ENCODE data around the gene NOP9. TPM values are rescaled to one million over a fixed set of nuclear protein-coding genes. Genes with fewer than 3 reads are reported as not detected.

Gene NOP9
- total and polyA plus RNA-seq, 2 donors, result 7.9 to 14.9 TPM

DNA sequence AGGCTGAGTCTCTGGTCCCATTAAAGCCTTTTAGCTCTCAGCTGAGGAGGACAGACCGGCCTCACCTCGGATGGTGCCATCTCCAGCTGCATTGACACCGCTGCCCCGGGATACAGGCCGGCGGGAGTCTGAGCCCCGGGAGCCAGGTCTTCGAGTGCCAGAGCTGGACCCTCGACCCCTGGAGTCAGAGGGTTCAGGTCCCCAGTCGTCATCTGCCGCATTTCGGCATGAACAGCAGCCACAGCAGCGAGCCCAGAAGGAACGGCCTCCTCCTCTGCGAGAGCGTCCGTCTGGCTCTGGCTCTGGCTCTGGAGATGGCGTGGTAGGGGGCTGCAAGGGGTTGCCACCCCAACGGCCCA is 37.7 kb upstream of the NOP9 start:
- H3K27me3 ChIP-seq (ENCODE audit: control insufficient read depth in 2 of 2, insufficient read depth in 1 of 2, low read length in 1 of 2), result no peaks in the 10 kb centered on the region
- peaks cover 4 to 6% of the 10 kb centered on the region in 2 donors for H3K36me3 ChIP-seq (ENCODE audit: control insufficient read depth in 2 of 2, insufficient read depth in 2 of 2, low read length in 1 of 2)
- no peak for DNase-seq (ENCODE audit: low read depth in 6 of 9, low spot score in 9 of 9)
- no peak overlapping the region for H3K27ac ChIP-seq (ENCODE audit: low read depth in 1 of 2, low read length in 1 of 2)
- H3K4me1 ChIP-seq (ENCODE audit: control insufficient read depth in 2 of 2, insufficient read depth in 2 of 2, low read length in 2 of 2), result peaks cover 0 to 4% of the 10 kb centered on the region in 2 donors
- H3K4me3 ChIP-seq (ENCODE audit: low read length in 2 of 2), result no peak overlapping the region
- no peaks in the 10 kb centered on the region for H3K9me3 ChIP-seq (ENCODE audit: control insufficient read depth in 2 of 2, insufficient read depth in 1 of 2, low read length in 1 of 2)
- 97% methylated on average over 19 of the region's 19 CpGs for WGBS

- Histone ChIP-seq H3K36me3 (ENCODE audit: control insufficient read depth in 2 of 2, insufficient read depth in 2 of 2, low read length in 1 of 2) (peaks cover 4 to 13% of the 10 kb centered on the region in 2 donors), H3K4me1 (ENCODE audit: control insufficient read depth in 2 of 2, insufficient read depth in 2 of 2, low read length in 2 of 2) (peaks cover 0 to 4% of the 10 kb centered on the region in 2 donors)
Measured at GRCh38 chr14:24262821-24263733, 36.6 kb upstream of the NOP9 start, which contains the start of gene TGM1. Gene TGM1 (minus strand): TSS chr14:24263177. CDS start chr14:24262352, 825 bp downstream.

DNA sequence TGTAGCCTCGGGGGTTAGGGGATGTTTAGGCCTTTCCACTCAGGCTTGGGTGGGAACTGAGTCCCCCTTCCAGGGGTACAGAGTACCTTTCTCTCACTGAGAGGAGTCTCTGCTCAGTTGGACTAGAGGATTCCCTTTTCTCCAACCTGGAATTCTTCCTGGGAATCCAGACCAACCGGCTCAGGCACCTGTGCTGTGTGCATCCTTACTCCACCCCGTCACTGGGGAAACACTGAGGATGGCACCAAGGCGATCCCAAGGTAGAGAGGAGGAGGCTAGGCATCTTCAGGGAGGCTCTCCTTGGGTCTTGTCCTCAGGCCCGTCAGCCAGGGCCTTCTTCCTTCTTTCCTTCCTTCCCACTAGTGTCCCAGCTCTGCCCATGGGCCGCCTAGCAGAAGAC is 35.8 kb upstream of the NOP9 start:
- no peak for DNase-seq (ENCODE audit: low read depth in 6 of 9, low spot score in 9 of 9)
- no peaks in the 10 kb centered on the region for H3K9me3 ChIP-seq (ENCODE audit: control insufficient read depth in 2 of 2, insufficient read depth in 1 of 2, low read length in 1 of 2)
- peak overlapping the region; percentile 53 to 75 for H3K27ac ChIP-seq (ENCODE audit: low read depth in 1 of 2, low read length in 1 of 2)
- no peak overlapping the region for H3K4me3 ChIP-seq (ENCODE audit: low read length in 2 of 2)
- WGBS, result 92% methylated on average over 6 of the region's 6 CpGs
- H3K4me1 ChIP-seq (ENCODE audit: control insufficient read depth in 2 of 2, insufficient read depth in 2 of 2, low read length in 2 of 2), result peaks cover 0 to 4% of the 10 kb centered on the region in 2 donors
- peaks cover 5 to 15% of the 10 kb centered on the region in 2 donors for H3K36me3 ChIP-seq (ENCODE audit: control insufficient read depth in 2 of 2, insufficient read depth in 2 of 2, low read length in 1 of 2)
- H3K27me3 ChIP-seq (ENCODE audit: control insufficient read depth in 2 of 2, insufficient read depth in 1 of 2, low read length in 1 of 2), result no peaks in the 10 kb centered on the region

More at GRCh38 chr14:24262821-24263733, 36.6 kb upstream of the NOP9 start, which contains the start of gene TGM1:
- H3K27ac ChIP-seq (ENCODE audit: low read depth in 1 of 2, low read length in 1 of 2), result peak within 1 kb of the TSS; percentile 53 to 75
- no peak for DNase-seq (ENCODE audit: low read depth in 6 of 9, low spot score in 9 of 9)
- H3K4me3 ChIP-seq (ENCODE audit: low read length in 2 of 2), result no peak within 1 kb of the TSS
- no peaks in the 10 kb centered on the region for H3K27me3 ChIP-seq (ENCODE audit: control insufficient read depth in 2 of 2, insufficient read depth in 1 of 2, low read length in 1 of 2)
- 94% methylated on average over 14 of the region's 14 CpGs for WGBS
- no peaks in the 10 kb centered on the region for H3K9me3 ChIP-seq (ENCODE audit: control insufficient read depth in 2 of 2, insufficient read depth in 1 of 2, low read length in 1 of 2)

GRCh38 chr14:24264298-24264697 is 35.4 kb upstream of the NOP9 start:
- Histone ChIP-seq H3K36me3 (ENCODE audit: control insufficient read depth in 2 of 2, insufficient read depth in 2 of 2, low read length in 1 of 2) (peaks cover 9 to 18% of the 10 kb centered on the region in 2 donors), H3K27me3 (ENCODE audit: control insufficient read depth in 2 of 2, insufficient read depth in 1 of 2, low read length in 1 of 2) (no peaks in the 10 kb centered on the region), H3K4me1 (ENCODE audit: control insufficient read depth in 2 of 2, insufficient read depth in 2 of 2, low read length in 2 of 2) (peaks cover 0 to 4% of the 10 kb centered on the region in 2 donors), H3K27ac (ENCODE audit: low read depth in 1 of 2, low read length in 1 of 2) (peak overlapping the region; percentile 64 to 81), H3K9me3 (ENCODE audit: control insufficient read depth in 2 of 2, insufficient read depth in 1 of 2, low read length in 1 of 2) (no peaks in the 10 kb centered on the region), H3K4me3 (ENCODE audit: low read length in 2 of 2) (no peak overlapping the region)
- no peak for DNase-seq (ENCODE audit: low read depth in 6 of 9, low spot score in 9 of 9)
- 93% methylated on average over 6 of the region's 6 CpGs for WGBS

DNA sequence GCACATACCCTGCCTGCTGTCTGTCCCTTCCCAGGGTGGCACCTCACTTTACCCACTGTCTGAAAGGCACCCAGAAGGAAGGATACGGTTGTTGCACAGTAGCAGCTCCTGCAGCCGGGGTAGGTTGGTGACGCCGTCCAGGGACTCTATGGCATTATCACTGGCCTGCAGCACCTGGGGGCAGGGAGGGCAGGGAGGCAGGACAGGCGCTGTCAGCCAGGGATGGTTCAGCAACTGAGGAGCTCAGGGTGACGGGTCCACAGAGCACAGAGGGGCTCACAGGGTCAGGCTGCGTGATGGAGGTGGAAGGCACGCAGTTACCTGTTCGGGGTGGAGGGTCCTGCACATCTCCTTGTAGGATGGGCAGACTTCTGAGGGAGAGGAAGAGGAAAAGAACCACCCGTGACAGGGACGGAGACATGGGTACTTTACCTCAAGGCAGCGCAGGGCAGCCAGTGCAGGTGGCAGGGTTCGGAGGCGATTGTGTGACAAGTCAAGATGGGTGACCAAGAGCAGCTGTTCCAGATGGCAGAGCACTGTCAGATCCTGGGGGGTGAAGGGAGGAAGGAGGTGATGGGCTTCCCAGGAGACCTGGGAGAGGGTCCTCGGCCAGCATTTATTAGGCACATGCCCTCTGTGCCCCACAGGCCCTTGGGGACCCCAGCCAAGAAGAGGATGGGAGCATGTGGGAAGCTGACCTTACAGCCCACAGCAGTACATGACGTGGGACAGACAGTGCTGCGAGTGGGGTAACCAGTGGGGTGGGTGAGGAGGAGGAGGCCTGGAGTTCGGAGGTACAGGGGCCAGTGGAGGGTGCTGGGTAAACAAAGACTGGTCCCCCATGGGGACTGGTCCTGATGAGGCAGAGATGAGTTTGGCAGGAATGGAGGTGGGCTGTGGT is 33.1 kb upstream of the NOP9 start:
- DNase-seq (ENCODE audit: low read depth in 6 of 9, low spot score in 9 of 9), result no peak
- Histone ChIP-seq H3K27me3 (ENCODE audit: control insufficient read depth in 2 of 2, insufficient read depth in 1 of 2, low read length in 1 of 2) (no peaks in the 10 kb centered on the region), H3K9me3 (ENCODE audit: control insufficient read depth in 2 of 2, insufficient read depth in 1 of 2, low read length in 1 of 2) (no peaks in the 10 kb centered on the region), H3K27ac (ENCODE audit: low read depth in 1 of 2, low read length in 1 of 2) (peak overlapping the region in 1 of 2 donors; percentile 25), H3K4me1 (ENCODE audit: control insufficient read depth in 2 of 2, insufficient read depth in 2 of 2, low read length in 2 of 2) (peaks cover 6 to 12% of the 10 kb centered on the region in 2 donors), H3K4me3 (ENCODE audit: low read length in 2 of 2) (no peak overlapping the region), H3K36me3 (ENCODE audit: control insufficient read depth in 2 of 2, insufficient read depth in 2 of 2, low read length in 1 of 2) (peaks cover 9 to 19% of the 10 kb centered on the region in 2 donors)
- 95% methylated on average over 18 of the region's 18 CpGs for WGBS

DNA sequence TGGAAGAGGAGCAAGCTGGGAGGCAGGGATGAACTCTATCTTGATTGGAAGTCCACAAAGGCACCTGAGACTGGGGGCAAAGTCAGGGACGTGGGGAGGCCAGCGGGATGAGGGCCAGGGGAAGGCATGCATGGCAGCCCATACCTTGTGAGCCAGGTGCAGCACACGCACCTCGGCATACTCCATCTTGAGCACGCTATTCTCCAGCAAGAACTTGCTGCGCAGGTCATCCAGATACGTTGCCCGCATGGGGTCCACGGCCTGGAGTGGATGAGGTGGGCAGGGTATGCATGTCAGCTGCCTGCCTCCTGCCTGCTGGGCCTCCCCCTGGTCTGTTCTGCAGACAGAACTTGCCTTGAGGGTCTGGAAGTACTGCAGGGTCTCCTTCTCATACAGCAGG is 32.1 kb upstream of the NOP9 start:
- H3K36me3 ChIP-seq (ENCODE audit: control insufficient read depth in 2 of 2, insufficient read depth in 2 of 2, low read length in 1 of 2), result peaks cover 9 to 19% of the 10 kb centered on the region in 2 donors
- DNase-seq (ENCODE audit: low read depth in 6 of 9, low spot score in 9 of 9), result no peak
- WGBS, result 98% methylated on average over 9 of the region's 9 CpGs
- no peaks in the 10 kb centered on the region for H3K27me3 ChIP-seq (ENCODE audit: control insufficient read depth in 2 of 2, insufficient read depth in 1 of 2, low read length in 1 of 2)
- H3K4me3 ChIP-seq (ENCODE audit: low read length in 2 of 2), result no peak overlapping the region
- peaks cover 11 to 20% of the 10 kb centered on the region in 2 donors for H3K4me1 ChIP-seq (ENCODE audit: control insufficient read depth in 2 of 2, insufficient read depth in 2 of 2, low read length in 2 of 2)
- no peak overlapping the region for H3K27ac ChIP-seq (ENCODE audit: low read depth in 1 of 2, low read length in 1 of 2)
- no peaks in the 10 kb centered on the region for H3K9me3 ChIP-seq (ENCODE audit: control insufficient read depth in 2 of 2, insufficient read depth in 1 of 2, low read length in 1 of 2)

- peaks cover 9 to 19% of the 10 kb centered on the region in 2 donors for H3K36me3 ChIP-seq (ENCODE audit: control insufficient read depth in 2 of 2, insufficient read depth in 2 of 2, low read length in 1 of 2)
- 98% methylated on average over 9 of the region's 9 CpGs for WGBS
Measured at GRCh38 chr14:24268225-24268624, 31.4 kb upstream of the NOP9 start.

DNA sequence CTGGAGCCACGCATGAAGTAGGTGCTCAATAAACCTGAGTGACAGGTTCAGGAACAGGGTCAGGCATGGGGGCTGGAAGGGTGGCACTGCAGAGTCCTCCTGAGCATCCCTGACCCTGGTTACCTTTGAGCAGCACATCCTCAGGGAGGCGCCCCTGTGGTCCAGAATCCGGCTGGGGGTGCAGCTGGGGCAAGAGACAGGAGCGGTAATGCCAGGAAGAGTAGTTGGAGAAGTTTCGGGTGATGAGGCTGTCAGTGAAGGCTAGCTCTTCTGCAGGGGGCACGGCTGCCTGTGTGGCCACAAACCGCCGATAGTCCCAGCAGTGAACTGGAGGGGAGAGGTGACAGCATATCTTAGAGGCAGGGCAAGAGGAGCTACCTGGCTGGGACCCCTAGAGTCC is 30.3 kb upstream of the NOP9 start:
- Histone ChIP-seq H3K36me3 (ENCODE audit: control insufficient read depth in 2 of 2, insufficient read depth in 2 of 2, low read length in 1 of 2) (peaks cover 9 to 19% of the 10 kb centered on the region in 2 donors), H3K4me1 (ENCODE audit: control insufficient read depth in 2 of 2, insufficient read depth in 2 of 2, low read length in 2 of 2) (peaks cover 11 to 27% of the 10 kb centered on the region in 2 donors), H3K4me3 (ENCODE audit: low read length in 2 of 2) (no peak overlapping the region), H3K27ac (ENCODE audit: low read depth in 1 of 2, low read length in 1 of 2) (no peak overlapping the region), H3K9me3 (ENCODE audit: control insufficient read depth in 2 of 2, insufficient read depth in 1 of 2, low read length in 1 of 2) (no peaks in the 10 kb centered on the region), H3K27me3 (ENCODE audit: control insufficient read depth in 2 of 2, insufficient read depth in 1 of 2, low read length in 1 of 2) (no peaks in the 10 kb centered on the region)
- no peak for DNase-seq (ENCODE audit: low read depth in 6 of 9, low spot score in 9 of 9)
- 98% methylated on average over 8 of the region's 8 CpGs for WGBS

More at GRCh38 chr14:24268225-24268624, 31.4 kb upstream of the NOP9 start:
- no peaks in the 10 kb centered on the region for H3K27me3 ChIP-seq (ENCODE audit: control insufficient read depth in 2 of 2, insufficient read depth in 1 of 2, low read length in 1 of 2)
- no peak for DNase-seq (ENCODE audit: low read depth in 6 of 9, low spot score in 9 of 9)
- peaks cover 11 to 21% of the 10 kb centered on the region in 2 donors for H3K4me1 ChIP-seq (ENCODE audit: control insufficient read depth in 2 of 2, insufficient read depth in 2 of 2, low read length in 2 of 2)
- H3K9me3 ChIP-seq (ENCODE audit: control insufficient read depth in 2 of 2, insufficient read depth in 1 of 2, low read length in 1 of 2), result no peaks in the 10 kb centered on the region
- H3K4me3 ChIP-seq (ENCODE audit: low read length in 2 of 2), result no peak overlapping the region
- no peak overlapping the region for H3K27ac ChIP-seq (ENCODE audit: low read depth in 1 of 2, low read length in 1 of 2)
